H9 (cell line): ENCODE results near the gene PDZD2. TPM values are rescaled to one million over a fixed set of nuclear protein-coding genes. Genes with fewer than 3 reads are reported as not detected.

ENCODE experiments used
- DNase-seq: peaks from one replicate; pipeline ENCODE4 v3.0.0-alpha.2; 2017
- H2AFZ ChIP-seq: one replicate; pipeline ENCODE4 v1.6.1; 2013; ENCODE audit warnings: mild to moderate bottlenecking, low read length, control low read depth, moderate library complexity
- H2AK5ac ChIP-seq: 2 replicates; pipeline ENCODE4 v1.6.1; 2013; ENCODE audit warnings: low read length, control low read depth, mixed read lengths; ENCODE audit not compliant: insufficient read length
- H2BK120ac ChIP-seq: one replicate; pipeline ENCODE4 v1.6.1; 2013; ENCODE audit warnings: low read depth, mild to moderate bottlenecking, low read length, control low read depth, inconsistent platforms; ENCODE audit not compliant: poor library complexity, severe bottlenecking
- H2BK12ac ChIP-seq: 2 replicates; pipeline ENCODE4 v1.6.1; 2013; ENCODE audit warnings: low read length, control low read depth, mixed read lengths, low read depth; ENCODE audit not compliant: insufficient read length
- H2BK15ac ChIP-seq: 2 replicates; pipeline ENCODE4 v1.6.1; 2013; ENCODE audit warnings: low read depth, low read length, control low read depth
- H2BK20ac ChIP-seq: one replicate; pipeline ENCODE4 v1.6.1; 2013; ENCODE audit warnings: low read depth, mild to moderate bottlenecking, low read length, control low read depth, inconsistent platforms; ENCODE audit not compliant: poor library complexity, severe bottlenecking
- H2BK5ac ChIP-seq: 2 replicates; pipeline ENCODE4 v1.6.1; 2013; ENCODE audit warnings: low read length, control low read depth, mixed read lengths; ENCODE audit not compliant: insufficient read length
- H3K14ac ChIP-seq: 2 replicates; pipeline ENCODE4 v1.6.1; 2013; ENCODE audit warnings: low read length, control low read depth; ENCODE audit not compliant: insufficient read depth
- H3K18ac ChIP-seq: 2 replicates; pipeline ENCODE4 v1.6.1; 2013; ENCODE audit warnings: low read depth, mild to moderate bottlenecking, mixed read lengths, low read length, control low read depth; ENCODE audit not compliant: insufficient read length
- H3K23ac ChIP-seq: 2 replicates; pipeline ENCODE4 v1.6.1; 2013; ENCODE audit warnings: low read length, control low read depth, mixed read lengths, low read depth; ENCODE audit not compliant: insufficient read length
- H3K23me2 ChIP-seq: 2 replicates; pipeline ENCODE4 v1.6.1; 2013; ENCODE audit warnings: low read depth, mild to moderate bottlenecking, mixed read lengths, low read length, control low read depth; ENCODE audit not compliant: insufficient read length, poor library complexity, severe bottlenecking
- H3K27ac ChIP-seq: 2 replicates; pipeline ENCODE4 v1.5.1; 2013; ENCODE audit warnings: low read length, control low read depth, mixed read lengths, low read depth; ENCODE audit not compliant: insufficient read length
- H3K27me3 ChIP-seq: 2 replicates; pipeline ENCODE4 v1.6.1; 2013; ENCODE audit warnings: low read length, control low read depth, inconsistent platforms; ENCODE audit not compliant: insufficient read depth
- H3K4ac ChIP-seq: 2 replicates; pipeline ENCODE4 v1.6.1; 2013; ENCODE audit warnings: low read depth, mild to moderate bottlenecking, control low read depth, inconsistent platforms, low read length, moderate library complexity
- H3K4me1 ChIP-seq: 2 replicates; pipeline ENCODE4 v1.6.1; 2013; ENCODE audit warnings: low read length, control low read depth, inconsistent platforms; ENCODE audit not compliant: insufficient read depth
- H3K4me2 ChIP-seq: 2 replicates; pipeline ENCODE4 v1.6.1; 2013; ENCODE audit warnings: low read length, control low read depth, mixed read lengths; ENCODE audit not compliant: insufficient read length, insufficient read depth
- H3K56ac ChIP-seq: 2 replicates; pipeline ENCODE4 v1.6.1; 2013; ENCODE audit warnings: low read depth, mild to moderate bottlenecking, mixed read lengths, low read length, control low read depth; ENCODE audit not compliant: insufficient read length
- H3K79me1 ChIP-seq: 2 replicates; pipeline ENCODE4 v1.6.1; 2013; ENCODE audit warnings: low read depth, mild to moderate bottlenecking, moderate library complexity, low read length, control low read depth, inconsistent platforms; ENCODE audit not compliant: insufficient read depth, poor library complexity, severe bottlenecking
- H3K79me2 ChIP-seq: 2 replicates; pipeline ENCODE4 v1.6.1; 2013; ENCODE audit warnings: low read length, control low read depth, inconsistent platforms; ENCODE audit not compliant: insufficient read depth
- H3K9ac ChIP-seq: 2 replicates; pipeline ENCODE4 v1.6.1; 2013; ENCODE audit warnings: low read length, control low read depth, mixed read lengths; ENCODE audit not compliant: insufficient read length; ENCODE audit errors: extremely low read depth
- H3K9me3 ChIP-seq: one replicate; pipeline ENCODE4 v1.6.1; 2013; ENCODE audit warnings: low read depth, low read length, inconsistent platforms; ENCODE audit not compliant: control insufficient read depth
- H3T11ph ChIP-seq: one replicate; pipeline ENCODE4 v1.6.1; 2013; ENCODE audit warnings: mild to moderate bottlenecking, low read length, control low read depth, inconsistent platforms
- H4K20me1 ChIP-seq: one replicate; pipeline ENCODE4 v1.6.1; 2013; ENCODE audit not compliant: control insufficient read depth, insufficient read length, insufficient read depth
- H4K5ac ChIP-seq: 2 replicates; pipeline ENCODE4 v1.6.1; 2013; ENCODE audit warnings: low read depth, mild to moderate bottlenecking, mixed read lengths, low read length, control low read depth; ENCODE audit not compliant: insufficient read length
- H4K8ac ChIP-seq: replicated peaks from 2 replicates; pipeline ENCODE4 v1.6.1; 2013; ENCODE audit warnings: low read length, control low read depth, mixed read lengths, low read depth; ENCODE audit not compliant: insufficient read length
- H4K91ac ChIP-seq: 2 replicates; pipeline ENCODE4 v1.6.1; 2013; ENCODE audit warnings: low read depth, mild to moderate bottlenecking, moderate library complexity, mixed read lengths, low read length, control low read depth; ENCODE audit not compliant: insufficient read length
- H3K27ac Mint-ChIP-seq, 3 experiments: 2 replicates in 2 of 3; 3 replicates in 1 of 3; pipeline ENCODE4 v1.8.0; 2020 to 2021; ENCODE audit warnings: mixed read lengths in 3 of 3, mild to moderate bottlenecking in 1 of 3, moderate library complexity in 1 of 3
- H3K27me3 Mint-ChIP-seq: 2 replicates; pipeline ENCODE4 v1.8.0; 2021; ENCODE audit warnings: low read depth, mild to moderate bottlenecking, moderate library complexity, mixed read lengths
- H3K36me3 Mint-ChIP-seq, 3 experiments: 2 replicates in 2 of 3; 3 replicates in 1 of 3; pipeline ENCODE4 v1.8.0; 2020 to 2021; ENCODE audit warnings: low read depth in 3 of 3, mixed read lengths in 3 of 3; ENCODE audit not compliant: insufficient read depth in 1 of 3
- H3K4me1 Mint-ChIP-seq, 2 experiments: 2 replicates each; pipeline ENCODE4 v1.8.0; 2020; ENCODE audit warnings: mixed read lengths in 2 of 2
- H3K4me3 Mint-ChIP-seq, 2 experiments: 2 replicates in 1 of 2; 3 replicates in 1 of 2; pipeline ENCODE4 v1.8.0; 2020 to 2021; ENCODE audit warnings: mild to moderate bottlenecking in 2 of 2, mixed read lengths in 2 of 2, moderate library complexity in 1 of 2
- H3K9me3 Mint-ChIP-seq, 2 experiments: 2 replicates in 1 of 2; 3 replicates in 1 of 2; pipeline ENCODE4 v1.8.0; 2020; ENCODE audit warnings: mild to moderate bottlenecking in 2 of 2, mixed read lengths in 2 of 2, moderate library complexity in 1 of 2
- WGBS: extraction: QIAGEN DNeasy Blood & Tissue Kit; methylation state at CpG from one replicate; pipeline ENCODE4 v1.1.7; 2013; ENCODE audit warnings: missing lambda C conversion rate, low lambda C conversion rate, mixed read lengths; ENCODE audit not compliant: insufficient read length; ENCODE audit errors: extremely low coverage; 5-methylcytosine and 5-hydroxymethylcytosine counted together
- total RNA-seq: library from RNA; stranded (reverse); gene quantifications from 2 replicates; pipeline ENCODE4 v1.2.1, GENCODE V29; 2021
- TF ChIP-seq, protein P1 (sequence below): fragments of 200-600 bp; sonication (generic); conservative IDR thresholded peaks from 3 replicates; pipeline ENCODE4 v1.8.0; 2021; ENCODE audit warnings: antibody characterized with exemption, mild to moderate bottlenecking

Gene PDZD2
- total RNA-seq, 1 experiment from 2014 or later: 9.9 TPM

DNA sequence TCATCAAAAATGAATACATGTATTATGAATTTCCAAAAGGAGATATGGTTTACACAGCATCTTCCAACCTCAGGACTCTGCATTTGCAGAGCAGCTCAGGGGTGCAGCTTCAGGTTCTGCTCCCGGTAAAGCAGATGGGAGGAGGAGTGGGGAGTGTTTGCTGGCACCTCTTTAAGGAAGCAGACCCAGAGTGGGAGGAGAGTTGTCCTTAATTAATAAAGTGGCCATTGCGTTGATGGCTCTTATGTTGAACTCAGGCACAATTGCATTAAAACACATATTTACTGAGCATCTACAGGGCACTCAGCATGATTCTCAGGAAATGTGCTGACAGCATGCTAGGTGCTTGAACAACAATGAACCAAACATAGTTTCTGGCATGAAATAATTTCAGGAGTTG is 121.0 kb downstream of the PDZD2 start:
- Histone ChIP-seq H3K9ac (no peak overlapping the region), H3K27me3 (no peaks in the 10 kb centered on the region; the same call in 1 of the 2 replicates), H2BK15ac (no peak overlapping the region), H3K27ac (no peak overlapping the region), H3K23me2 (no peaks in the 10 kb centered on the region), H3K14ac (no peak overlapping the region), H2BK20ac (no peak overlapping the region), H2AFZ (no peak overlapping the region), H2BK5ac (no peak overlapping the region), H4K8ac (no peak overlapping the region), H3K79me2 (no peaks in the 10 kb centered on the region), H4K91ac (no peak overlapping the region), H2BK12ac (no peak overlapping the region), H3K18ac (no peak overlapping the region), H3K4ac (no peak overlapping the region), H3K56ac (no peak overlapping the region), H3T11ph (no peak overlapping the region), H3K9me3 (no peaks in the 10 kb centered on the region), H4K5ac (no peak overlapping the region), H3K23ac (no peak overlapping the region), H4K20me1 (no peaks in the 10 kb centered on the region), H2AK5ac (no peak overlapping the region), H3K4me1 (no peaks in the 10 kb centered on the region; the same call in 1 of the 2 replicates), H3K79me1 (no peaks in the 10 kb centered on the region), H3K4me2 (no peak overlapping the region), H2BK120ac (no peak overlapping the region)
- no CpG with 5 or more reads among the region's 2 CpGs for WGBS
- Mint-ChIP-seq H3K36me3 (no peaks in the 10 kb centered on the region), H3K4me1 (peaks cover 7 to 21% of the 10 kb centered on the region in 2 experiments), H3K9me3 (no peaks in the 10 kb centered on the region), H3K4me3 (no peak overlapping the region), H3K27ac (no peak overlapping the region), H3K27me3 (peaks cover 49% of the 10 kb centered on the region)
- TF ChIP-seq, protein P1, sequence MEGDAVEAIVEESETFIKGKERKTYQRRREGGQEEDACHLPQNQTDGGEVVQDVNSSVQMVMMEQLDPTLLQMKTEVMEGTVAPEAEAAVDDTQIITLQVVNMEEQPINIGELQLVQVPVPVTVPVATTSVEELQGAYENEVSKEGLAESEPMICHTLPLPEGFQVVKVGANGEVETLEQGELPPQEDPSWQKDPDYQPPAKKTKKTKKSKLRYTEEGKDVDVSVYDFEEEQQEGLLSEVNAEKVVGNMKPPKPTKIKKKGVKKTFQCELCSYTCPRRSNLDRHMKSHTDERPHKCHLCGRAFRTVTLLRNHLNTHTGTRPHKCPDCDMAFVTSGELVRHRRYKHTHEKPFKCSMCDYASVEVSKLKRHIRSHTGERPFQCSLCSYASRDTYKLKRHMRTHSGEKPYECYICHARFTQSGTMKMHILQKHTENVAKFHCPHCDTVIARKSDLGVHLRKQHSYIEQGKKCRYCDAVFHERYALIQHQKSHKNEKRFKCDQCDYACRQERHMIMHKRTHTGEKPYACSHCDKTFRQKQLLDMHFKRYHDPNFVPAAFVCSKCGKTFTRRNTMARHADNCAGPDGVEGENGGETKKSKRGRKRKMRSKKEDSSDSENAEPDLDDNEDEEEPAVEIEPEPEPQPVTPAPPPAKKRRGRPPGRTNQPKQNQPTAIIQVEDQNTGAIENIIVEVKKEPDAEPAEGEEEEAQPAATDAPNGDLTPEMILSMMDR: no peak
- DNase-seq: no peak
